Astrocyte of the cerebellum (primary cell): ENCODE results near the gene TRAPPC6A.

Experiments used
- DNase-seq: peaks from one replicate; pipeline ENCODE4 v3.0.0-alpha.2; 2011; ENCODE audit warnings: low read depth
- H3K4me3 ChIP-seq: 2 replicates; pipeline ENCODE4 v1.5.1; 2011; ENCODE audit warnings: mild to moderate bottlenecking, low read depth, low read length, moderate library complexity
- in situ Hi-C: cut with HindIII; loops from 2 replicates; pipeline ENCODE4 v1.10.0; 2017; ENCODE audit warnings: low sequenced_read_pairs
- TF ChIP-seq, protein P1 (sequence below): IDR thresholded peaks from 2 replicates; pipeline ENCODE4 v1.5.1; 2012; ENCODE audit warnings: low read length, low read depth, moderate library complexity, mild to moderate bottlenecking; ENCODE audit errors: missing control alignments

The TRAPPC6A gene

DNA sequence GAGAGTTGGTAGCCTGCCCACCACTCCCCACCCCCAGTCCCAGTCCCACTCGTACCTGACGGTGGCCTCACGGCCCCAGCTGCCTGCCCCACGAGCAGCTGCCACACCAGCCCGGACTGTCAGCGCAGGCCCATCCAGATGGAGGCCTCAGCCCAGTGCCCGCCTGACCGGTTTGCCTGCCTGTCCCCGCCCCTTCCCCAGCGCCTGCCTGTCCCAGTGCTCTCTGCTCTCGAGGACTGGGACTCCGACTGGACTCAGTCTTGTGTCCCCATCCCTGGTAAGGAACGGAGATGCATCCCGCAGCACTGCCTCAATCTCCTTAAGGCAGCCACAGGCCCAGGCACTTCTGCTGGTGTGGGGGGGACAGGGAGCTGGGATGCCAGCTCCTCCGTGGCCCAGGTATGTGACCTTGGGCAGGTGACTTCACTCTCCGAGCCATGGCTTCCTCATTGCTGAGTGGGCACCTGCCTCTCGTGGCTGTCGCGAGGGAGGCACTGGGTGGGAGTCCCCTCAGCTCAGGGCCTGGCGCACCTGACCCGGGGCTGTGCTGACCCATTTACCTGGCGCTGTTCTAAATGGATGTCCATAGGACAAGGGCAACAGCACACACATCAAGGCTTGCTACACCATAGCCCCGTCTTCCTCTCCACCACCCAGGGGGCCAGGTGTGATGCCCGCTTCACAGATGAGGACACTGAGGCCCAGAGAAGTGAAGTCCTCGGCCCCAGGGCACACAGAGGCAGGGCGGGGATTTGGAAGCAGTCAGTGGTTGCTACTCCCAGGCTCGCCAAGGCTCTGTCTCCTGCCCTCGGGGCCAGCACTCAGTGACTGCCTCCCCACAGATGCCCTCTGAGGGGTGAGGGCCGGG is 16.9 kb downstream of the TRAPPC6A start, which contains the start of gene NKPD1:
NKPD1 (minus strand) TSS at position 113 of the 868 bp plus-strand sequence. CDS start 832 bp downstream, outside the sequence.
- no peak for DNase-seq
- in situ Hi-C loops, result no loop called here
- TF ChIP-seq, protein P1, sequence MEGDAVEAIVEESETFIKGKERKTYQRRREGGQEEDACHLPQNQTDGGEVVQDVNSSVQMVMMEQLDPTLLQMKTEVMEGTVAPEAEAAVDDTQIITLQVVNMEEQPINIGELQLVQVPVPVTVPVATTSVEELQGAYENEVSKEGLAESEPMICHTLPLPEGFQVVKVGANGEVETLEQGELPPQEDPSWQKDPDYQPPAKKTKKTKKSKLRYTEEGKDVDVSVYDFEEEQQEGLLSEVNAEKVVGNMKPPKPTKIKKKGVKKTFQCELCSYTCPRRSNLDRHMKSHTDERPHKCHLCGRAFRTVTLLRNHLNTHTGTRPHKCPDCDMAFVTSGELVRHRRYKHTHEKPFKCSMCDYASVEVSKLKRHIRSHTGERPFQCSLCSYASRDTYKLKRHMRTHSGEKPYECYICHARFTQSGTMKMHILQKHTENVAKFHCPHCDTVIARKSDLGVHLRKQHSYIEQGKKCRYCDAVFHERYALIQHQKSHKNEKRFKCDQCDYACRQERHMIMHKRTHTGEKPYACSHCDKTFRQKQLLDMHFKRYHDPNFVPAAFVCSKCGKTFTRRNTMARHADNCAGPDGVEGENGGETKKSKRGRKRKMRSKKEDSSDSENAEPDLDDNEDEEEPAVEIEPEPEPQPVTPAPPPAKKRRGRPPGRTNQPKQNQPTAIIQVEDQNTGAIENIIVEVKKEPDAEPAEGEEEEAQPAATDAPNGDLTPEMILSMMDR, result no peak
- H3K4me3 ChIP-seq, result no peak within 1 kb of the TSS

DNA sequence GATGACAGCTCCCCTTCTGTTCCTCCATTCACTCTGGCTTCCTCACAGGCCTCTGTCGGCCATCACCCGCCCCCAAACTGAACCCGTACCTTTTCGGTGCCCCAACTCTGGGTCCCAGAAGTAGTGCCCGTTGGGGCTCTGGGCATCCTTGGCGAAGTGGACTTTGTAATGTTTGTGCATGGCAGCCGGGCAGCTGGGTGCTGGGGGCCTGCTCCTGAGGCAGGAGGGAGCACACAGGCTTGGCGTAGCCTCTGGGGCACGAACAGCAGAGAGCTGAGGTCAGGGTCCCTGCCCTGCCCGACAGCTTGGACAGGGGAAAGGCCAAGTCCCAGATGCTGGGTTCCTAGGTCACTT is 18.1 kb downstream of the TRAPPC6A start:
- no peak overlapping the region for H3K4me3 ChIP-seq
- no peak for DNase-seq
- TF ChIP-seq, protein P1, result no peak
- in situ Hi-C loops, result no loop called here

DNA sequence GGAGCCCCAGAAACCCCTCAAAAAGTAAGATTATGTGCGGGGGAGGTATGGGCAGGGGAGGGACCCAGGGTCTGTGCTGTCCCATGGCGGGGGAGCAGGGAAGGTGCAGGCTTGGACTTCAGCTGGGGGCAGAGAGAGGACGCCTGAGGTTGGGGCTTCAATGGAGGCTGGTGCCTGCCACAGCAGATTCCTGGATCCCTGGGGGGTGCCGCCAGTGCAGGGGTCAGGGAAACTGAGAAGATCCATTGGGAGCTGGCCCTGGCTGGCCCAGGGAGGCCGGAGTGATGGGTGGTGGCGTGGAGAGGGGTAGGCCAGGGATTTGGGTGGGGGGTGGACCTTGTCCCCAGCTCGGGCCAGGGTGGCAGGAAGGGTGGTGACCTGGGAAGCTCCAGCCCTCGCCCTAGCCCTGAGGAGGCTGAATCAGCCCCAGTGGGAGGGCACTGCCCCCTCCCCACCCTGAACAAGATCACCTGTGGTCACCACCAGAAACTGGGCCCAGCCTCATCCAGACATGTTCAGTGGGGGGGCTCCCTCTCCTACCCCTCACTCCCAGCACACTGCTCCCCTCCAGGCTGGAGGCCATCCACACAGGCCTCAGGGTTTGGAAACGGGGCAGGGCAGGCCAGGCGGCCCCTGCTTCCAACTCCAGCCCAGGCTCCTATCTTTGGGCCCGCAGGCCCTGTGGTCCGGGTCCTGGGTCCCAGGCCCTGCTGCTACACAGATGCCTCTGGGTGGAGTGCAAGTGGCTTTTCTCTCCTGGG is 18.6 kb downstream of the TRAPPC6A start:
- TF ChIP-seq, protein P1, result no peak
- H3K4me3 ChIP-seq, result no peak overlapping the region
- no peak for DNase-seq
- in situ Hi-C loops, result no loop called here

DNA sequence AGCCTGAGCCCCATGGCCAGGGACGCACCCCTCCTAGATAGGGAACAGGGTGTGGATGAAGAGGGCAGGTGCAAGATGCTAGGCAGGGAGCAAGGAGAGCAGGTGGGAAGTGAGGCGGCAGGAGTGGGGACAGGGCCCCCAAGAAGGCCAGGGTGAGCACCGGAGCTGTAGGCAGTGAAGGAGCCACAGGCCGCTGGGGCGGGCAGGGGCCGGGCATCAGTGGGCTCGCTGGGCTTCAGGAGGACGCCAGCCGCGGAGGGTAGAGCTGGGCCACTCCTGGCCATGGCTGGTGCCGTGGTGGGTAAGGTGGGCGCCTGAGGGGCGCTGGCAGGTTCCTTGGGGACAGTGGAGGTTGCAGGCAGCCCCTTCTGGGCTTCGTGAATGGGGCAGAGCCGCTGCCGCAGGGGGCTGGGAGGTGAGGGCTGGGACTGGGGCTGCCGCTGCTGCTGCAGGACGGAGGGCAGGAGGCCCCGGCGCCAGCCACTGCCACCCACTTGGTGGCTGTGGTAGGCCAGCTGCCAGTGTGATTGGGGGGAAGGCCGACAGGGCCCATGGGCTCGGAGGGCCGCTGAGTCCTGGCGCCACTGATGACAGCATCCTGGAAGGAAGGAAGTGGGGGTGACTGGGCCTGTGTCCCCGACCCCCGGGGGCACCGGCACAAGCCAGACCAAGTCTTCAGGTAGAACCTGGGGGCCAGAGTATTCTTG is 19.4 kb downstream of the TRAPPC6A start:
- no peak overlapping the region for H3K4me3 ChIP-seq
- in situ Hi-C loops, result no loop called here
- TF ChIP-seq, protein P1, result no peak
- DNase-seq, result no peak

DNA sequence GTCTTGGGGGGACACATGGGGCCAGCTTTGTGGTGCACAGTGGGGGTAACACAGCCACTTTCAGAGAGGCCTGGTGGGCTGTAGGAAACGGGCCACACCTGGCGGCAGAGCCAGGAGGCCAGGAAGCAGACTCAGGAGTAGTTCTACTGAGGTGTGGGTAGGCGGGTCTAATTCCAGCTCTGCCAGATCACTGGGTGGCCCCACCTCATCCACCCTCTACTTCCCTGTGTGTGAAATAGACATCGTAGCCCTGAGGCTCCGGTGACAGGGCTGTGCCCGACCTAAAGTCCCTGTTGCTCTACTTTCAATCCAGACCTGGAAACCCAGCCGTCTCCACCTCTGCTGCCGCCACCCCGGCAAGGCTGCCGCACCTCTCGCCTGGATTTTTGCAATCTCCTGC is 21.3 kb downstream of the TRAPPC6A start:
- DNase-seq, result no peak
- H3K4me3 ChIP-seq, result no peak overlapping the region
- TF ChIP-seq, protein P1, result no peak
- in situ Hi-C loops, result no loop called here

DNA sequence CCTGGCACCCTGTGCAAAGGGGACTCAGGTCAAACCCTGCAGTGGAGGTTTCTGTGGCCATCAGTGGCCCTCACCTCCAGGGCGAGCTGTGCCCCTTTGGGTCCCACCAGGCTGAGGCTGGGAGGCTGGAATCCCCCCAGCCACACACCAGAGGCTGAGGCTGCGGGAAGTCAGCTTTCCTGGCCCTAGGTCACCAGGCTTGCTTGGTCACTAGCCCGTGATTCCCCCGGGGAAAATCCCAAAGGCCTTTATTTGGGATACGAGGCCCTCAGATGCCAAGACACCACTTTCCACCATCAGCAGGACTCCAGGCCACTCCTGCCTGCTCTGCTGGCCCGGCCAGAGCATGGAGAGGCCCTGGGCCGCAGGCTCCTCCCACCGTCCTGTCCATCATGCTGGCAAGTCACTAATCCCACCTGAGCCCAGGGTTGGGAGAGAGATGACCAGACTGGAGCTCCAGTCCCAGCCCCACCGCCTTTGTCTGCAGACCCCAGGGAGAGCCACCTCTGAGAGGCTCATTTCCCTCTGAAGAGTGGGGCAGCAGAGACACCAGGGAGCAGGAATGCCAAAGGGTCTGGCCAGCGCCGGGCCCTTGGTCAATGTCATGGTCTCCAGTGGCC is 21.9 kb downstream of the TRAPPC6A start:
- no peak overlapping the region for H3K4me3 ChIP-seq
- TF ChIP-seq, protein P1, result no peak
- DNase-seq, result no peak
- in situ Hi-C loops, result no loop called here
